GM12891 (cell line): ENCODE measurements around the gene CCSAP.

Experiments used
- PAX5 ChIP-seq: IDR thresholded peaks from 2 replicates; pipeline ENCODE4 v1.6.1; 2011; ENCODE audit warnings: low read length, moderate library complexity, mild to moderate bottlenecking; ENCODE audit not compliant: insufficient read depth, severe bottlenecking
- POLR2A ChIP-seq: IDR thresholded peaks from 2 replicates; pipeline ENCODE4 v1.6.1; 2011; ENCODE audit warnings: low read depth, low read length, control low read depth
- POLR2AphosphoS5 ChIP-seq: IDR thresholded peaks from 2 replicates; pipeline ENCODE4 v1.6.1; 2011; ENCODE audit warnings: low read depth, low read length, control low read depth
- POU2F2 ChIP-seq: IDR thresholded peaks from 2 replicates; pipeline ENCODE4 v1.6.1; 2011; ENCODE audit warnings: low read depth, mild to moderate bottlenecking, control low read depth, low read length, moderate library complexity
- SPI1 ChIP-seq: IDR thresholded peaks from 2 replicates; pipeline ENCODE4 v1.6.1; 2011; ENCODE audit warnings: low read depth, low read length, control low read depth
- TAF1 ChIP-seq: IDR thresholded peaks from 2 replicates; pipeline ENCODE4 v1.6.1; 2011; ENCODE audit warnings: low read depth, low read length, control low read depth

- TF ChIP-seq SPI1: no peak
- TF ChIP-seq POLR2A: no peak
- no peak for TF ChIP-seq POLR2AphosphoS5
- TF ChIP-seq TAF1: no peak
- TF ChIP-seq POU2F2: no peak
- TF ChIP-seq PAX5: no peak
These were observed 58.0 kb downstream of the CCSAP start for GRCh38 chr1:229284887-229285286.
